ENCODE data around the gene FAAP20.

- TF ChIP-seq EZH2 (IDR thresholded peaks at IDR 0.05; ENCODE audit: low read depth) (no peak), CTCF (conservative IDR thresholded peaks at IDR 0.05) (no peak)
Measured at GRCh38 chr1:2235300-2235998, 40.9 kb upstream of the FAAP20 start.

Measured in PC-9 (cell line).